Tibial nerve (tissue), 4 donors: ENCODE results near the gene ZNF423. TPM values are rescaled to one million over a fixed set of nuclear protein-coding genes. Genes with fewer than 3 reads are reported as not detected.

Source experiments
- DNase-seq, 2 donors: peaks; one replicate each; pipeline ENCODE4 v3.0.0-alpha.2; 2019; ENCODE audit warnings: low spot score in 2 of 2
- H3K27ac ChIP-seq, 4 donors: fragments of 200-600 bp; sonication (generic) in 3 of 4; one replicate each; pipeline ENCODE4 v1.5.1; 2017 to 2019; ENCODE audit warnings: mild to moderate bottlenecking in 1 of 4
- H3K27me3 ChIP-seq, 2 donors: fragments of 200-600 bp; sonication (generic) in 1 of 2; one replicate each; pipeline versions ENCODE4 v1.5.1 to v1.6.0; 2017 to 2019
- H3K36me3 ChIP-seq, 3 donors: fragments of 200-600 bp; sonication (generic); one replicate each; pipeline ENCODE4 v1.5.1; 2018 to 2019
- H3K4me1 ChIP-seq, 4 donors: fragments of 200-600 bp; sonication (generic) in 3 of 4; one replicate each; pipeline ENCODE4 v1.5.1; 2017 to 2019
- H3K4me3 ChIP-seq, 4 donors: fragments of 200-600 bp; sonication (generic) in 3 of 4; one replicate each; pipeline ENCODE4 v1.5.1; 2017 to 2019; ENCODE audit warnings: mild to moderate bottlenecking in 1 of 4, moderate library complexity in 1 of 4
- H3K9me3 ChIP-seq, 4 donors: fragments of 200-600 bp; sonication (generic) in 3 of 4; one replicate each; pipeline ENCODE4 v1.5.1; 2017 to 2019
- CTCF ChIP-seq, 5 experiments: fragments of 200-600 bp in 3 of 5; fragments of 450-650 bp in 2 of 5; sonication (generic) in 3 of 5; IDR thresholded peaks; one replicate each; pipeline ENCODE4 v1.5.1; 2016 to 2019; ENCODE audit warnings: antibody characterized with exemption in 5 of 5, mild to moderate bottlenecking in 3 of 5, moderate library complexity in 2 of 5
- EP300 ChIP-seq, 2 donors: sonication (generic); formaldehyde crosslinking; IDR thresholded peaks; one replicate each; pipeline ENCODE4 v1.6.1; 2017; ENCODE audit warnings: antibody characterized with exemption in 2 of 2, mild to moderate bottlenecking in 1 of 2
- POLR2A ChIP-seq, 2 donors: fragments of 450-650 bp; IDR thresholded peaks; one replicate each; pipeline ENCODE4 v1.6.1; 2017; ENCODE audit warnings: antibody characterized with exemption in 2 of 2, mild to moderate bottlenecking in 2 of 2, moderate library complexity in 2 of 2
- WGBS, 2 donors: methylation state at CpG; one replicate each; pipeline ENCODE4 v1.1.5; 2018; 5-methylcytosine and 5-hydroxymethylcytosine counted together
- total RNA-seq, 4 donors: library from RNA; depleted of rRNA; stranded (reverse); fragments of >200 nt; gene quantifications; one replicate each; pipeline ENCODE4 v1.1.0, GENCODE V29; 2016

Gene ZNF423
- total RNA-seq, 4 donors from 2014 or later: 15.9 to 20.5 (median 18.5) TPM

- H3K36me3 ChIP-seq: no peaks in the 10 kb centered on the region
- peak overlapping the region in 3 of 4 donors; percentile 17 to 48 (median 22) for H3K4me3 ChIP-seq
- WGBS, 2 donors: 29 to 39% methylated on average over 14 to 21 of the region's 21 CpGs
- peak overlapping the region in 2 of 4 donors; percentile 33 to 76 for H3K27ac ChIP-seq
- TF ChIP-seq CTCF (IDR thresholded peaks at IDR 0.05): no peak
- no peak for TF ChIP-seq POLR2A (IDR thresholded peaks at IDR 0.05)
- TF ChIP-seq EP300 (IDR thresholded peaks at IDR 0.05): no peak
- no peaks in the 10 kb centered on the region for H3K9me3 ChIP-seq
- peak in 1 of 2 donors; percentile 27 for DNase-seq
- H3K27me3 ChIP-seq: no peaks in the 10 kb centered on the region
- peaks cover 0 to 14% (median 3%) of the 10 kb centered on the region in 4 donors for H3K4me1 ChIP-seq
These were observed 101.2 kb downstream of the ZNF423 start for GRCh38 chr16:49754495-49755312.

GRCh38 chr16:49750341-49751000 is 105.4 kb downstream of the ZNF423 start:
- Histone ChIP-seq H3K27me3 (no peaks in the 10 kb centered on the region), H3K36me3 (no peaks in the 10 kb centered on the region), H3K27ac (no peak overlapping the region), H3K9me3 (no peaks in the 10 kb centered on the region), H3K4me3 (no peak overlapping the region), H3K4me1 (peaks cover 0 to 18% (median 3%) of the 10 kb centered on the region in 4 donors)
- WGBS, 2 donors: 65 to 74% methylated on average over 15 of the region's 15 CpGs
- DNase-seq: no peak
- TF ChIP-seq CTCF (IDR thresholded peaks at IDR 0.05): no peak
- TF ChIP-seq EP300 (IDR thresholded peaks at IDR 0.05): no peak
- TF ChIP-seq POLR2A (IDR thresholded peaks at IDR 0.05): no peak

GRCh38 chr16:49749816-49750215 is 106.1 kb downstream of the ZNF423 start:
- Histone ChIP-seq H3K4me1 (peaks cover 0 to 13% (median 3%) of the 10 kb centered on the region in 4 donors), H3K27me3 (no peaks in the 10 kb centered on the region), H3K36me3 (no peaks in the 10 kb centered on the region), H3K4me3 (no peak overlapping the region), H3K9me3 (no peaks in the 10 kb centered on the region), H3K27ac (no peak overlapping the region)
- no peak for DNase-seq
- TF ChIP-seq POLR2A (IDR thresholded peaks at IDR 0.05) (no peak), CTCF (IDR thresholded peaks at IDR 0.05) (no peak), EP300 (IDR thresholded peaks at IDR 0.05) (no peak)
- WGBS, 2 donors: 69 to 77% methylated on average over 7 to 9 of the region's 9 CpGs

GRCh38 chr16:49748322-49748721 is 107.6 kb downstream of the ZNF423 start:
- H3K27ac ChIP-seq: no peak overlapping the region
- H3K36me3 ChIP-seq: no peaks in the 10 kb centered on the region
- no peak overlapping the region for H3K4me3 ChIP-seq
- 46 to 63% methylated on average over 11 of the region's 11 CpGs for WGBS, 2 donors
- H3K27me3 ChIP-seq: no peaks in the 10 kb centered on the region
- H3K4me1 ChIP-seq: peaks cover 0 to 8% (median 0%) of the 10 kb centered on the region in 4 donors
- H3K9me3 ChIP-seq: no peaks in the 10 kb centered on the region
- DNase-seq: peak; percentile 40 to 45
- no peak for TF ChIP-seq EP300 (IDR thresholded peaks at IDR 0.05)
- no peak for TF ChIP-seq CTCF (IDR thresholded peaks at IDR 0.05)
- no peak for TF ChIP-seq POLR2A (IDR thresholded peaks at IDR 0.05)

- Histone ChIP-seq H3K27ac (no peak overlapping the region), H3K9me3 (no peaks in the 10 kb centered on the region), H3K4me3 (no peak overlapping the region), H3K27me3 (no peaks in the 10 kb centered on the region), H3K36me3 (no peaks in the 10 kb centered on the region), H3K4me1 (peaks cover 0 to 8% (median 0%) of the 10 kb centered on the region in 4 donors)
- no peak for DNase-seq
- WGBS, 2 donors: 87 to 93% methylated on average over 3 of the region's 3 CpGs
- no peak for TF ChIP-seq CTCF (IDR thresholded peaks at IDR 0.05)
- TF ChIP-seq POLR2A (IDR thresholded peaks at IDR 0.05): no peak
- TF ChIP-seq EP300 (IDR thresholded peaks at IDR 0.05): no peak
These were observed 108.3 kb downstream of the ZNF423 start for GRCh38 chr16:49747654-49748053.
